ENCODE data around the gene RPS6KA5. TPM values are rescaled to one million over a fixed set of nuclear protein-coding genes. Genes with fewer than 3 reads are reported as not detected.
"Not testable (repeated sequence)": the region's sequence is repeated elsewhere in the genome, so short reads cannot be mapped to it uniquely, and the experiment has no call there.

Gene RPS6KA5
- polyA plus RNA-seq, 3 donors: 7.7 to 8.8 (median 8.1) TPM

- no peak for DNase-seq (ENCODE audit: low read depth in 3 of 3, low spot score in 2 of 3)
Measured at GRCh38 chr14:91068642-91069041, 8.2 kb upstream of the RPS6KA5 start.

GRCh38 chr14:91067186-91067585 lies 6.7 kb upstream of the RPS6KA5 start:
- no peak for DNase-seq (ENCODE audit: low read depth in 3 of 3, low spot score in 2 of 3)

- no peak for DNase-seq (ENCODE audit: low read depth in 3 of 3, low spot score in 2 of 3)
Measured at GRCh38 chr14:91065266-91065665, 4.8 kb upstream of the RPS6KA5 start.

- DNase-seq (ENCODE audit: low read depth in 3 of 3, low spot score in 2 of 3): no peak
Measured at GRCh38 chr14:91063119-91063518, 2.7 kb upstream of the RPS6KA5 start.

- DNase-seq (ENCODE audit: low read depth in 3 of 3, low spot score in 2 of 3): no peak
Measured at GRCh38 chr14:91062600-91062999, 2.2 kb upstream of the RPS6KA5 start.

- DNase-seq (ENCODE audit: low read depth in 3 of 3, low spot score in 2 of 3): no peak
Measured at GRCh38 chr14:91061056-91061887, 831 bp upstream of the RPS6KA5 start.

- DNase-seq (ENCODE audit: low read depth in 3 of 3, low spot score in 2 of 3): peak in 1 of 3 donors; percentile 33
Measured at GRCh38 chr14:91059576-91060350, 678 bp downstream of the RPS6KA5 start.

GRCh38 chr14:91058042-91058581 lies 2.3 kb downstream of the RPS6KA5 start:
- no peak for DNase-seq (ENCODE audit: low read depth in 3 of 3, low spot score in 2 of 3)

- no peak for DNase-seq (ENCODE audit: low read depth in 3 of 3, low spot score in 2 of 3)
Measured at GRCh38 chr14:91056361-91056760, 4.1 kb downstream of the RPS6KA5 start.

GRCh38 chr14:91055016-91055415 lies 5.4 kb downstream of the RPS6KA5 start:
- DNase-seq (ENCODE audit: low read depth in 3 of 3, low spot score in 2 of 3): no peak

GRCh38 chr14:91048676-91049075 lies 11.8 kb downstream of the RPS6KA5 start:
- no peak for DNase-seq (ENCODE audit: low read depth in 3 of 3, low spot score in 2 of 3)

- DNase-seq (ENCODE audit: low read depth in 3 of 3, low spot score in 2 of 3): no peak
Measured at GRCh38 chr14:91048265-91048664, 12.2 kb downstream of the RPS6KA5 start.

- no peak for DNase-seq (ENCODE audit: low read depth in 3 of 3, low spot score in 2 of 3)
Measured at GRCh38 chr14:91047174-91047753, 13.2 kb downstream of the RPS6KA5 start.

- no peak for DNase-seq (ENCODE audit: low read depth in 3 of 3, low spot score in 2 of 3)
Measured at GRCh38 chr14:91046488-91047072, 13.9 kb downstream of the RPS6KA5 start.

GRCh38 chr14:91041450-91041849 lies 19.0 kb downstream of the RPS6KA5 start:
- DNase-seq (ENCODE audit: low read depth in 3 of 3, low spot score in 2 of 3): no peak

GRCh38 chr14:91040545-91040944 lies 19.9 kb downstream of the RPS6KA5 start:
- no peak for DNase-seq (ENCODE audit: low read depth in 3 of 3, low spot score in 2 of 3)

GRCh38 chr14:91038439-91038838 lies 22.0 kb downstream of the RPS6KA5 start:
- no peak for DNase-seq (ENCODE audit: low read depth in 3 of 3, low spot score in 2 of 3)

GRCh38 chr14:91036741-91037469 lies 23.5 kb downstream of the RPS6KA5 start:
- no peak for DNase-seq (ENCODE audit: low read depth in 3 of 3, low spot score in 2 of 3)

GRCh38 chr14:91035855-91036254 lies 24.6 kb downstream of the RPS6KA5 start:
- DNase-seq (ENCODE audit: low read depth in 3 of 3, low spot score in 2 of 3): no peak

- not testable (repeated sequence) for DNase-seq (ENCODE audit: low read depth in 3 of 3, low spot score in 2 of 3)
Measured at GRCh38 chr14:91034379-91034778, 26.1 kb downstream of the RPS6KA5 start.
